Lower lobe of right lung (tissue), 2 donors: Measurements from ENCODE around the gene ITGB3. TPM values are rescaled to one million over a fixed set of nuclear protein-coding genes. Genes with fewer than 3 reads are reported as not detected.
A peak's percentile ranks its signal among the peaks of the same experiment; 100 is the strongest.
"Not testable (repeated sequence)": the region's sequence is repeated elsewhere in the genome, so short reads cannot be mapped to it uniquely, and the experiment has no call there.

Source experiments
- ATAC-seq, 2 donors: fragments of 200-7000 bp; cut with Tn5 transposase; one replicate each; pipeline ENCODE4 v1.9.1; 2020 to 2022; ENCODE audit warnings: mild to moderate bottlenecking in 2 of 2, moderate library complexity in 2 of 2
- DNase-seq: peaks from one replicate; pipeline ENCODE4 v3.0.0-alpha.2; 2020
- H3K27ac ChIP-seq: fragments of 200-600 bp; one replicate; pipeline ENCODE4 v1.8.0; 2022
- H3K27me3 ChIP-seq: fragments of 200-600 bp; one replicate; pipeline ENCODE4 v1.8.0; 2022; ENCODE audit warnings: low read depth
- H3K36me3 ChIP-seq: fragments of 200-600 bp; one replicate; pipeline ENCODE4 v1.8.0; 2022; ENCODE audit warnings: mild to moderate bottlenecking
- H3K4me1 ChIP-seq: fragments of 200-600 bp; one replicate; pipeline ENCODE4 v1.8.0; 2022
- H3K4me3 ChIP-seq: fragments of 200-600 bp; one replicate; pipeline ENCODE4 v1.8.0; 2022; ENCODE audit warnings: mild to moderate bottlenecking
- H3K9me3 ChIP-seq: fragments of 200-600 bp; one replicate; pipeline ENCODE4 v1.8.0; 2022
- CTCF ChIP-seq: fragments of 200-600 bp; IDR thresholded peaks from one replicate; pipeline ENCODE4 v1.8.0; 2022; ENCODE audit warnings: antibody characterized with exemption, mild to moderate bottlenecking
- intact Hi-C: fragments of 100-400 bp; cut with DNase I; formaldehyde crosslinking; loops from one replicate; pipeline ENCODE4 v1.11.0; 2022
- total RNA-seq: library from RNA; stranded (reverse); fragmentation: NEBNext Ultra II Directional; extraction: Animal tissue kit (Norgen Biotek cat#: 25700); gene quantifications from one replicate; pipeline ENCODE4 v1.2.1, GENCODE V29; 2021
- donor health status: DM: no; HTN: yes; CAD: no; lungs with severe emphysema.

Gene ITGB3
- total RNA-seq, 1 donor from 2014 or later, result 10.5 TPM

- intact Hi-C loops, result no loop called here
- no peak for ATAC-seq
- no peak for DNase-seq
Measured at GRCh38 chr17:47223460-47223859, 30.2 kb upstream of the ITGB3 start.

GRCh38 chr17:47224077-47224476 is 29.6 kb upstream of the ITGB3 start:
- H3K4me1 ChIP-seq, result peaks cover 29% of the 10 kb centered on the region
- H3K27me3 ChIP-seq, H3K9me3 ChIP-seq, ATAC-seq, H3K4me3 ChIP-seq, intact Hi-C loops, H3K27ac ChIP-seq, DNase-seq, H3K36me3 ChIP-seq: not testable (repeated sequence)

More at GRCh38 chr17:47223460-47223859, 30.2 kb upstream of the ITGB3 start:
- Histone ChIP-seq H3K27me3 (no peaks in the 10 kb centered on the region), H3K4me3 (no peak overlapping the region), H3K9me3 (no peaks in the 10 kb centered on the region), H3K4me1 (peaks cover 29% of the 10 kb centered on the region), H3K36me3 (no peaks in the 10 kb centered on the region), H3K27ac (no peak overlapping the region)
- TF ChIP-seq CTCF, result no peak

GRCh38 chr17:47224966-47225365 is 28.7 kb upstream of the ITGB3 start:
- intact Hi-C loops, result loop anchor here (5.0 kb wide), 1 partner anchor 92 kb away; no protein-coding TSS in a partner anchor

GRCh38 chr17:47225436-47225858 is 28.2 kb upstream of the ITGB3 start:
- intact Hi-C loops, result loop anchor here (5.0 kb wide), 1 partner anchor 92 kb away; no protein-coding TSS in a partner anchor
- H3K4me1 ChIP-seq, result peaks cover 29% of the 10 kb centered on the region
- H3K36me3 ChIP-seq, result no peaks in the 10 kb centered on the region
- H3K27ac ChIP-seq, result peak overlapping the region; percentile 77
- ATAC-seq (peak; percentile 40 to 61), DNase-seq (no peak)
- no peak for TF ChIP-seq CTCF
- H3K4me3 ChIP-seq, result no peak overlapping the region
- no peaks in the 10 kb centered on the region for H3K9me3 ChIP-seq
- H3K27me3 ChIP-seq, result no peaks in the 10 kb centered on the region

More at GRCh38 chr17:47224966-47225365, 28.7 kb upstream of the ITGB3 start:
- H3K9me3 ChIP-seq, result no peaks in the 10 kb centered on the region
- no peaks in the 10 kb centered on the region for H3K27me3 ChIP-seq
- H3K36me3 ChIP-seq, result no peaks in the 10 kb centered on the region
- H3K4me3 ChIP-seq, result no peak overlapping the region
- H3K4me1 ChIP-seq, result peaks cover 29% of the 10 kb centered on the region
- ATAC-seq (no peak), DNase-seq (no peak)
- TF ChIP-seq CTCF, result no peak
- H3K27ac ChIP-seq, result peak overlapping the region; percentile 77

GRCh38 chr17:47225911-47226688 is 27.5 kb upstream of the ITGB3 start:
- no peak overlapping the region for H3K4me3 ChIP-seq
- TF ChIP-seq CTCF, result no peak
- no peaks in the 10 kb centered on the region for H3K27me3 ChIP-seq
- no peaks in the 10 kb centered on the region for H3K9me3 ChIP-seq
- intact Hi-C loops, result loop anchor here (5.0 kb wide), 1 partner anchor 91 kb away; no protein-coding TSS in a partner anchor
- H3K27ac ChIP-seq, result peak overlapping the region; percentile 77
- peaks cover 29% of the 10 kb centered on the region for H3K4me1 ChIP-seq
- DNase-seq (no peak), ATAC-seq (no peak)
- H3K36me3 ChIP-seq, result no peaks in the 10 kb centered on the region

GRCh38 chr17:47227862-47228261 is 25.8 kb upstream of the ITGB3 start:
- no peak for ATAC-seq
- no peak overlapping the region for H3K27ac ChIP-seq

More at GRCh38 chr17:47227862-47228261, 25.8 kb upstream of the ITGB3 start:
- no peak for TF ChIP-seq CTCF
- H3K4me1 ChIP-seq, result peaks cover 28% of the 10 kb centered on the region
- DNase-seq, result no peak
- intact Hi-C loops, result loop anchor here (5.0 kb wide), 1 partner anchor 89 kb away; no protein-coding TSS in a partner anchor
- H3K36me3 ChIP-seq, result no peaks in the 10 kb centered on the region
- H3K4me3 ChIP-seq, result no peak overlapping the region
- H3K9me3 ChIP-seq, result no peaks in the 10 kb centered on the region
- no peaks in the 10 kb centered on the region for H3K27me3 ChIP-seq
